Prostate gland (tissue), 2 donors: ENCODE results near the gene CFDP1.

ENCODE experiments used
- CTCF ChIP-seq, 4 experiments: fragments of 200-600 bp in 2 of 4; fragments of 450-650 bp in 2 of 4; sonication (generic) in 2 of 4; IDR thresholded peaks; 1 replicate in 3 of 4; 2 replicates in 1 of 4; pipeline ENCODE4 v1.5.1; 2016 to 2019; ENCODE audit warnings: antibody characterized with exemption in 4 of 4, mild to moderate bottlenecking in 2 of 4, moderate library complexity in 2 of 4
- POLR2A ChIP-seq: fragments of 450-650 bp; IDR thresholded peaks from one replicate; pipeline ENCODE4 v1.6.1; 2016; ENCODE audit warnings: antibody characterized with exemption, mild to moderate bottlenecking

GRCh38 chr16:75401691-75402090 lies 31.6 kb downstream of the CFDP1 start:
- TF ChIP-seq CTCF (IDR thresholded peaks at IDR 0.05) (no peak), POLR2A (no peak)
